ENCODE results near the gene C19orf38.

- TF ChIP-seq CTCF (conservative IDR thresholded peaks at IDR 0.05; ENCODE audit: low read length) (no peak), EZH2phosphoT487 (IDR thresholded peaks at IDR 0.05; ENCODE audit: borderline replicate concordance) (no peak)
These were observed 36.1 kb downstream of the C19orf38 start for GRCh38 chr19:10884274-10884673.

Data from Loucy (cell line).